NK-92 (cell line): ENCODE measurements around the gene NHSL2.

Experiments used
- DNase-seq: peaks from one replicate; lab custom pipeline; 2025; ENCODE audit not compliant: unreplicated experiment; lab: John Stamatoyannopoulos, UW

The NHSL2 gene

GRCh38 chrX:72062916-72063315 is 152.3 kb downstream of the NHSL2 start:
- DNase-seq, result no peak

DNA sequence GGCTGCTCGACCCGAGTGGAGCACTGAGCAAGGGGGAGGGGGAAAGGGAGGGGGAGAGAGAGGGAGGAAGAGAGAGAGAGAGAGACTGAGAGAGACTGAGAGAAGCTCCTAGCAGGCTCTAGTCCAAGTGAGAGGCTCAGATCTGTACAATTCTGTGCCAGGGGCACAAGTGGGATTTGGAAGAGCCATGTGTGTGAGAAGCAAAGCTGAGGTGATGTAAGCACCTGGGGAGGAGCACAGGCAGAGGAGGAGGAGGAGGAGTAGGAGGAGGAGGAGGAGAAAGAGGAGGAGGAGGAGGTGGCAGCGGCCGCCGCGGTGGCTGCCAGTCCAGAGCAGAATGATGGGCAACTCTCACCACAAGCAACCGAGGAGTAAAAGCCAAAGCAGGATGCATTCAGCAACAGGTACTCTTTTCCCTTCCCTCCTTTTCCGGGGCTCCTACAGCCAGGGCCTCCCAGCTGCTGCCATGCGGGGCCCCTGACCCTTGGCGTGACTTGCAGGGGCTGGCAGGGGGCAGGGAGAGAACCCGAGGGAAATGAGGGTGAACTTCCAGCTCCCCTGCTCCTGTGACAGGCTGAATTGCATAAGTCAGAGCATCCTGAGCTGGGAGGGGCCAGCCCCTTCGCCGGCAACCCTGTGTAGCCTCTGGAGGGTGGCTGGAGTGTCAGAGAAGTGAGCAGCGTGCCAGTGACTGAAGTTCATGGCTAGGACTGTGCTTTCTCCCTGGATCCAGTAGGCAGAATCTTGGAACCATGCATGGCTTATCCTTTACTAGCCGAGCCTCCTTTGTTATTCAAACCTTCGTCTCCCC is 158.9 kb downstream of the NHSL2 start:
- no peak for DNase-seq

- DNase-seq, result no peak
Measured at GRCh38 chrX:72071213-72071612, 160.6 kb downstream of the NHSL2 start.

DNA sequence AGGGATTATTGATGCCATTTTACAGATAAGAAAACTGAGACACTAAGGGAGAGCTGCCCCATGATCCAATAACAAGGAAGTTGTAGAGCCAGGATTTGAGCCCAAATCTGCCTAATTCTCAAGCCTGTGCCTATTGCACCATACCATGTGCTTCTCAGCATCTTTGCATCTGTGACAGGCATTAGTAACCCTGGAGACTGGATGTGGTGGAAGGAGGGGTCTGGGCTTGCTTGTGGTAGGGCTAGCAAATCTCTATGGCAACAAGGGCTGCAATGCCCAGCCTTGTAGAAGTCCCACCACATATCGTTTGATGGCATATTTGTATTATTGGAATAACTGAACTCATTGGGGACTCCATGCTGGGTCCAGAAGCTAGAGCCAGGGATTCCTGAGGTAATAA is 163.0 kb downstream of the NHSL2 start:
- no peak for DNase-seq

GRCh38 chrX:72078411-72078810 is 167.8 kb downstream of the NHSL2 start:
- DNase-seq, result no peak

DNA sequence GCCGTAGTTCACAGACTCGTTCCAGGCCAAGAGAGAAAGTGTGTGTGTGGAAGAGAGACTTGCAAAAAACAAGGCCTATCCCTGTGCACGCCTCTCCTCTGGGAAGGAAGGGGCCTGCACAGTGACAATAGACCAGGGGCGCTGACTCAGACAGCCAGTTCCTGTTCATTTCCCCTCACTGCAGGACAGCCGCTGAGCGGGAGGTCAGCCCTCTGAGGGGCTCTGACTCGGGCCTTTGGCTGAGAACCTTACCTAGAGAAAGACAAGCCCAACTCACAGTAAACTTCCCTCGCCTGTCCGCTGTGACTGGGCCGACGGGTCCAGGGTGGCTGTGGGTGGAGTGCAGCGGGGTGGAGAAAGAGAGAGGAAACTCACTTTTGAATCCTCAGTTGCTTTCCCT is 169.0 kb downstream of the NHSL2 start:
- no peak for DNase-seq

GRCh38 chrX:72080150-72080549 is 169.5 kb downstream of the NHSL2 start:
- DNase-seq, result no peak

GRCh38 chrX:72080800-72081199 is 170.2 kb downstream of the NHSL2 start:
- no peak for DNase-seq

DNA sequence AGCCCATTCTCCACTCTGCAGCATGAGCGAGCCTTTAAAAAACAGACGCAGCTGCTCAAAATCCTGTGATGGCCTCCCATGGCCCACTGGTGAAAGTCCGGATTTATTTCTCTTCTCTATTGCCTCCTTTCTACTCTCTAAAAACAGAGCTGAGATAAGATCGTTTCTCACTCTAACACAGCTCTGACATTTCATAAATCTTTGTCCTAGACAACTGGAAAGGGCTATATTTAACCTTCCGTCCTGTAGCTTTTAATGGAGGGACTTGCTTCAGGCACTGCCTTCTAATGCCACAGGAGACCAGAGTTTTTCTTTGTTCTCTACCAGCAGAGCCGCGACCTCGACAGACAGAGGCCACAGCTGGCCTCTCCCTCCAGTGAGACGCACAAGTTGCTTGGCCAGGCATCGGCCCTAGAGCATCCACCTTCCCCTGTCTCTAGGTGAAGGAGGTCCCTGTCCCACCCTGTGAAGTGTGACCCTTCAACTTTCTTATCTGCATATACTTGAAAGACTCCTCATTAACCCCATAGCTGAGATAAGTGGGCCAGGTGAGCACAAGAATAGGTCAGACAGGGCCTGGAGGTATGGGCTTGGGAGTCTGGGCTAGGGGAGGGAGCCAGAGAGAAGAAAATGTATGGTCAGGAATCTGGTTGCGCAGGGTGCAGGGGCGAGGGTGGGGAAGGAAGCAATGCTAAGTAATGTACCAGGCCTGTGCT is 171.1 kb downstream of the NHSL2 start:
- no peak for DNase-seq

GRCh38 chrX:72083291-72083690 is 172.6 kb downstream of the NHSL2 start:
- no peak for DNase-seq

GRCh38 chrX:72084114-72084513 is 173.5 kb downstream of the NHSL2 start:
- no peak for DNase-seq

GRCh38 chrX:72086995-72087394 is 176.3 kb downstream of the NHSL2 start:
- DNase-seq, result no peak

GRCh38 chrX:72088761-72089160 is 178.1 kb downstream of the NHSL2 start:
- DNase-seq, result no peak

- no peak for DNase-seq
Measured at GRCh38 chrX:72089254-72089653, 178.6 kb downstream of the NHSL2 start.

GRCh38 chrX:72094894-72095293 is 184.2 kb downstream of the NHSL2 start:
- DNase-seq, result no peak

GRCh38 chrX:72095370-72095769 is 184.7 kb downstream of the NHSL2 start:
- no peak for DNase-seq

DNA sequence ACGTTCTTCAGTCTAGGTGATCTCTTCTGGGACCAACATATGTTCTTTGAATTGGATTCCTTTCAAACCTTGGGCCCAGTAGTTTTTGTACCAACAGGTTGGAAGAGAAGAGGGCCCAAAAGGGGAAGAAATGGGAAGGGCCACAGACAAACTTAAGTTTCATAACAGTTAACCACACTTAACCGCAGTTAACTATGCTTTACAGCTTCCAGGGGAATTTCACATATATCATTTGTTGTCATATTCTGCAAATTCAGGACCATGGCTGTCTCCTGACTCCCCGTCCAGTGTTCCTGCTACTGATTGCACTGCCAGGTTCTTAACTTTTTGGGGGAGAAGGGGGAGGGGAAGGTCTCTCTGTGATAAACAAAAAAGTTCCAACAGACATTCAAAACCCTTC is 186.5 kb downstream of the NHSL2 start:
- no peak for DNase-seq

DNA sequence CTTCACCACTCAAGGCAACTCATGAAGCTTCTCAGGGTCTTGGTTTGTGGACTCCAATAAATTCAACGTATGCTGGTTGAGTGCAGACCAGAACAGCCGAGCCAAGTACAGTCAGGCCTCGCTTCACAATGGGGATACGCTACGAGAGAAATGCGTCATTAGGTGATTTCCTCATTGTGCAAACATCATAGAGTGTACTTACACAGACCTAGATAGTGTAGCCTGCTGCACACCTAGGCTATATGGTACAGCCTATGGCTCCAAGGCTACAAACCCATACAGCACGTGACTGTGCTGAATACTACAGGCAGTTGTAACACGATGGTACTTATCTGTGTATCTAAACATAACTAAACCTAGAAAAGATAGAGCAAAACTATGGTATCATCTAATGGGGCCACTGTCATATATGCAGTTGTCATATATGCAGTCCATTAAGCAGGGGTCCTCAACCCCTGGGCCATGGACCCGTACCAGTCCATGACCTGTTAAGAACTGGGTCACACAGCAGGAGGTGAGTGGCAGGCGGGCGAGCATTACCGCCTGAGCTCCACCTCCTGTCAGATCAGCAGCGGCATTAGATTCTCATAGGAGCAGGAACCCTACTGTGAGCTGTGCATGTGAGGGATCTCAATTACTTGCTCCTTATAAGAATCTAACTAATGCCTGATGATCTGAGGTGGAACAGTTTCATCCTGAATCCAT is 189.6 kb downstream of the NHSL2 start:
- no peak for DNase-seq

DNA sequence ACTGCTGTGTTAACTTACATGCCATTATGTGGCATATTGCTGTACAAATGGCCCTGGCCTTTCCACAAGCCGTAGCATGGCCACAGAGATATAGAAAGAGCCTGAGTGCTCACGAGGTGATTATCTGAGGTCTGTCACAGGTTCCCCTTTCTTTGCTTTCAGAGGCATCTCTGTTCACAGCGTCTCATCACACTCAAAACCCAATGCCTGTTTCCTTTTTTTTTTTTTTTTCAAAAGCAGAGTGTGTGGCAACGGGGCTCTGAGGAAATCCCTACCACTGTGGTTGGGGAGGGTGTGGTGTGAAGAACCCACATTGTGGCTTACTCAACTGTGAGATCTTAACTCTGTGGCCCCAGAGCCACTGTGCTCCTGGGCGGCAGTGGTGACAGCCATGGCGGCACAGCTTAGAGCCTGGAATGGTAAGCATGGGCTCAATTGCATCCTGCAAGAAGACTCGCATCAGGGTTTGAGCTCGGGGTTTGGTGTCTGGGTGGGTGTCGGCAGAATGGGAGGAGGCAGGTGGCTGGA is 190.2 kb downstream of the NHSL2 start:
- DNase-seq, result no peak

DNA sequence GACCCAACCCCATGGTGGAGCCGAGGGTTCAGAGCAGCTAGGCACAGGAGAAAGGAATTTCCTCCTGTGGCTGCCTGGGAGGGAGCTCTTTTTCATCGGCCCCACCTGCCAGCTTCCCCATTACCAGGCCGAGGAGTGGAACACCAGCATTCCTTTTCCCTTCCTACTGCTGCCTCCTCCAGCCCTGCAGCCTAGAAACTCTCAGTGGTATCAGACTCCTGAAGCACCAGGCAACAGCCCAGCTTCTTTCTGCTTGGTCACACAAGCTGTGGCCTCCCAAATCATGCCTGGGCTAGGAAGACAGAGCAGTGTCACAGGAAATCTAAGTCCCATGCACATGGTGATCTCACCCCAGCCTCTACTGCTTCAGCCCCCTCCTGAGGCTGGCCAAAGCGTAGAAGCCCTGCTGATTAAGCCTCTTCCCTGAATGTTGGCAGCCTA is 191.0 kb downstream of the NHSL2 start:
- no peak for DNase-seq

DNA sequence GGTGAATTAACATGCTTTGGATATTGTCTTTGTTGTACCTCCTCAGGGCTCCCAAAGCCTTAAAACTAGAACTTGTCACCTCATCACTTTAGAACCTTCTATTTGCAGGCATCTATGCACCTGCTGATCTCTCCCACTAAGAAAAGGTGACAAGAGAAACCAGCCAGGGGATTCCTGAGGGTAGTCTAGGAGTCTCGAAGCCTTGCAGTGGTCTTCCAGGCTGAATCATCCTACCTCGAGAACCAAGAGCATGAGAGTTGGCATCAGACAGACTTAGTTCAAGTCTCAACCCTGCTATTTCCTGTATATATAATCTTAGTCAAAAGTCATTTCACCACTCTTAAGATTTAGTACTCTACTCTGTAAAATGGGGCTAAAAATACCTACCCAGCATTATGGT is 191.5 kb downstream of the NHSL2 start:
- DNase-seq, result no peak

DNA sequence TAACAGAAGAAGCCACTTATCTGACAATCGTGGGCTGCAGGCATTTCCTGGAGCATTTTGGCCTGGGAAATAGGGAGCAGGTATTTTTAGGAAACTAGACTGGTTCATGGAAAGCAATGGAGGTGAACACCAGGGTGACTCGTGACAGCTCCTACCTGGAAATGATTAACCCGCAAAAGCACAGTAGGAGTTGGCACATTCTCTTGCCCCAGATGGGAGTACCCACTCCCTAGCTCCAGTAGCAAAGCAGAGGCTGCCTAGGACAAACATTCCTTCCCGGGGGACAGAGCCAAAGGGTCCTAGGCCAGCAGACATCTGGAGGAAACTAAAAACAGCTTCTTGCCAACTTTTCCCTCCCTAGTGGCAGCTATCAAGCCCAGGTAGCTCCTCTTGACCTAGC is 192.1 kb downstream of the NHSL2 start:
- no peak for DNase-seq
